ENCODE results near the gene LAMA2. TPM values are rescaled to one million over a fixed set of nuclear protein-coding genes. Genes with fewer than 3 reads are reported as not detected.

LAMA2 gene
- polyA plus RNA-seq, 1 of the 3 experiments (the other 2 are of a cell fraction): 0.92 TPM

DNA sequence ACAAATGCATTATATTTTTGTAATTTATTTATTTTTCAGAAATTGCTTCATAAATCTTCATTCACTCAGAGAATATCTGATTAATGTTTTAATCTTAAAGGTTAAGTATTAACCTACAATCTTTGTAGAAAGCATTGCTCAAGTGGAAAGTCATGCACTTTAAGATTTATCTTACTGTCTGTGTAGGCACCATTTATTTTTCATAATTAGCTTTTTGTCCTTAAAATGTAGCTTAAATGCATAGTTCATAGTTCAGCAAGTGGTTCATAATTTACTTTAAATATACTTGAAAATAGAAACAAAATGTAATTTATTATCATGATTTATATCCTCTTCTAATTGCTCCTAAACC, 397.3 kb downstream of the LAMA2 start:
- peaks cover 26% of the 10 kb centered on the region for H3K27me3 ChIP-seq (ENCODE audit: insufficient read depth)
- no peaks in the 10 kb centered on the region for H3K36me3 ChIP-seq (replicated peaks in 1 of 2; ENCODE audit: control insufficient read depth in 1 of 2, insufficient read depth in 2 of 2, low read length in 1 of 2)
- H3K9me3 ChIP-seq: no peaks in the 10 kb centered on the region
- DNase-seq: no peak
- ChIA-PET POLR2A (no interaction called here), CTCF (no interaction called here)
- H3K79me2 ChIP-seq (ENCODE audit: insufficient read depth): no peaks in the 10 kb centered on the region
- H3K4me3 ChIP-seq (ENCODE audit: low read depth in 2 of 2, low read length in 1 of 2): no peak overlapping the region
- H2AFZ ChIP-seq (ENCODE audit: low read depth): no peak overlapping the region
- H3K4me1 ChIP-seq (ENCODE audit: control insufficient read depth in 1 of 2, insufficient read depth in 2 of 2, low read depth in 1 of 2, low read length in 1 of 2): no peaks in the 10 kb centered on the region
- no peaks in the 10 kb centered on the region for H3F3A ChIP-seq (replicated peaks; ENCODE audit: insufficient read depth)
- no peak overlapping the region for H3K9ac ChIP-seq
- H3K27ac ChIP-seq (ENCODE audit: low read depth in 2 of 2, low read length in 1 of 2): no peak overlapping the region
- no peak overlapping the region for H3K4me2 ChIP-seq
- TF ChIP-seq, protein P1, sequence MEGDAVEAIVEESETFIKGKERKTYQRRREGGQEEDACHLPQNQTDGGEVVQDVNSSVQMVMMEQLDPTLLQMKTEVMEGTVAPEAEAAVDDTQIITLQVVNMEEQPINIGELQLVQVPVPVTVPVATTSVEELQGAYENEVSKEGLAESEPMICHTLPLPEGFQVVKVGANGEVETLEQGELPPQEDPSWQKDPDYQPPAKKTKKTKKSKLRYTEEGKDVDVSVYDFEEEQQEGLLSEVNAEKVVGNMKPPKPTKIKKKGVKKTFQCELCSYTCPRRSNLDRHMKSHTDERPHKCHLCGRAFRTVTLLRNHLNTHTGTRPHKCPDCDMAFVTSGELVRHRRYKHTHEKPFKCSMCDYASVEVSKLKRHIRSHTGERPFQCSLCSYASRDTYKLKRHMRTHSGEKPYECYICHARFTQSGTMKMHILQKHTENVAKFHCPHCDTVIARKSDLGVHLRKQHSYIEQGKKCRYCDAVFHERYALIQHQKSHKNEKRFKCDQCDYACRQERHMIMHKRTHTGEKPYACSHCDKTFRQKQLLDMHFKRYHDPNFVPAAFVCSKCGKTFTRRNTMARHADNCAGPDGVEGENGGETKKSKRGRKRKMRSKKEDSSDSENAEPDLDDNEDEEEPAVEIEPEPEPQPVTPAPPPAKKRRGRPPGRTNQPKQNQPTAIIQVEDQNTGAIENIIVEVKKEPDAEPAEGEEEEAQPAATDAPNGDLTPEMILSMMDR (IDR thresholded peaks at IDR 0.05): no peak
- TF ChIP-seq, protein P2, sequence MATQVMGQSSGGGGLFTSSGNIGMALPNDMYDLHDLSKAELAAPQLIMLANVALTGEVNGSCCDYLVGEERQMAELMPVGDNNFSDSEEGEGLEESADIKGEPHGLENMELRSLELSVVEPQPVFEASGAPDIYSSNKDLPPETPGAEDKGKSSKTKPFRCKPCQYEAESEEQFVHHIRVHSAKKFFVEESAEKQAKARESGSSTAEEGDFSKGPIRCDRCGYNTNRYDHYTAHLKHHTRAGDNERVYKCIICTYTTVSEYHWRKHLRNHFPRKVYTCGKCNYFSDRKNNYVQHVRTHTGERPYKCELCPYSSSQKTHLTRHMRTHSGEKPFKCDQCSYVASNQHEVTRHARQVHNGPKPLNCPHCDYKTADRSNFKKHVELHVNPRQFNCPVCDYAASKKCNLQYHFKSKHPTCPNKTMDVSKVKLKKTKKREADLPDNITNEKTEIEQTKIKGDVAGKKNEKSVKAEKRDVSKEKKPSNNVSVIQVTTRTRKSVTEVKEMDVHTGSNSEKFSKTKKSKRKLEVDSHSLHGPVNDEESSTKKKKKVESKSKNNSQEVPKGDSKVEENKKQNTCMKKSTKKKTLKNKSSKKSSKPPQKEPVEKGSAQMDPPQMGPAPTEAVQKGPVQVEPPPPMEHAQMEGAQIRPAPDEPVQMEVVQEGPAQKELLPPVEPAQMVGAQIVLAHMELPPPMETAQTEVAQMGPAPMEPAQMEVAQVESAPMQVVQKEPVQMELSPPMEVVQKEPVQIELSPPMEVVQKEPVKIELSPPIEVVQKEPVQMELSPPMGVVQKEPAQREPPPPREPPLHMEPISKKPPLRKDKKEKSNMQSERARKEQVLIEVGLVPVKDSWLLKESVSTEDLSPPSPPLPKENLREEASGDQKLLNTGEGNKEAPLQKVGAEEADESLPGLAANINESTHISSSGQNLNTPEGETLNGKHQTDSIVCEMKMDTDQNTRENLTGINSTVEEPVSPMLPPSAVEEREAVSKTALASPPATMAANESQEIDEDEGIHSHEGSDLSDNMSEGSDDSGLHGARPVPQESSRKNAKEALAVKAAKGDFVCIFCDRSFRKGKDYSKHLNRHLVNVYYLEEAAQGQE (IDR thresholded peaks at IDR 0.05; ENCODE audit: low read depth, low read length): no peak
- TF ChIP-seq CHD2 (IDR thresholded peaks at IDR 0.05; ENCODE audit: low read length, partially characterized antibody) (no peak), EP300 (IDR thresholded peaks at IDR 0.05; ENCODE audit: borderline replicate concordance in 1 of 2, low read depth in 1 of 2, low read length in 1 of 2) (no peak), SIN3A (IDR thresholded peaks at IDR 0.05; ENCODE audit: borderline replicate concordance, low read depth, low read length) (no peak), YY1 (IDR thresholded peaks at IDR 0.05; ENCODE audit: low read depth) (no peak), GABPA (IDR thresholded peaks at IDR 0.05; ENCODE audit: low read depth) (no peak), FOXJ3 (CRISPR knock-in tag; IDR thresholded peaks at IDR 0.05) (no peak), NRF1 (IDR thresholded peaks at IDR 0.05; ENCODE audit: low read depth, low read length) (no peak), EZH2phosphoT487 (IDR thresholded peaks at IDR 0.05; ENCODE audit: borderline replicate concordance, low read depth) (no peak), RCOR1 (IDR thresholded peaks at IDR 0.05; ENCODE audit: low read length) (no peak), MEF2A (IDR thresholded peaks at IDR 0.05; ENCODE audit: borderline replicate concordance, low read depth) (no peak), NFIC (IDR thresholded peaks at IDR 0.05; ENCODE audit: borderline replicate concordance) (no peak), GATA2 (CRISPR knock-in tag; IDR thresholded peaks at IDR 0.05) (no peak)
- H3K9me2 ChIP-seq: no peaks in the 10 kb centered on the region
- no peaks in the 10 kb centered on the region for H4K20me1 ChIP-seq (ENCODE audit: insufficient read depth)

All from SK-N-SH (cell line).